ENCODE results near the gene SLC39A5. TPM values are rescaled to one million over a fixed set of nuclear protein-coding genes. Genes with fewer than 3 reads are reported as not detected.
A peak's percentile ranks its signal among the peaks of the same experiment; 100 is the strongest.

SLC39A5 gene
- total and polyA plus RNA-seq, 4 donors, result 125 to 195 (median 142) TPM

DNA sequence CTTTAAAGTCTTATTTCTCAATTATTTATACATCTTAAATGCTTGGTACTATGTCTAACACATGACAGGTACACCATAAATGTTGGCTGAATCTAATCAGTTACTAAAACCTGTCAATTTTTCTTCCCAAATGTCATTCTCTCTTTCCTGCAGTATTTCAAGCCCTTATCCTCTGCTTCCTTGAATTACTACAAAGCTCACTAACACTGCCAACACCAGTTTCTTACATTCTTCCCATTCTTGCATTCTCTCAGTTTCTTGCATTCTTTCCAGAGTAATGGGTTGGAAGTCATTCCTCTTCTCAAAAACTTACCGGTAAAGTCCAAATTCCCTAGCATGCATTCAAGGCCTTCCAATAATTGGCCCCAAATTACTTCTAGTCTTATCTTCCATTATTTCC is 31.0 kb upstream of the SLC39A5 start:
- TF ChIP-seq, protein P1, sequence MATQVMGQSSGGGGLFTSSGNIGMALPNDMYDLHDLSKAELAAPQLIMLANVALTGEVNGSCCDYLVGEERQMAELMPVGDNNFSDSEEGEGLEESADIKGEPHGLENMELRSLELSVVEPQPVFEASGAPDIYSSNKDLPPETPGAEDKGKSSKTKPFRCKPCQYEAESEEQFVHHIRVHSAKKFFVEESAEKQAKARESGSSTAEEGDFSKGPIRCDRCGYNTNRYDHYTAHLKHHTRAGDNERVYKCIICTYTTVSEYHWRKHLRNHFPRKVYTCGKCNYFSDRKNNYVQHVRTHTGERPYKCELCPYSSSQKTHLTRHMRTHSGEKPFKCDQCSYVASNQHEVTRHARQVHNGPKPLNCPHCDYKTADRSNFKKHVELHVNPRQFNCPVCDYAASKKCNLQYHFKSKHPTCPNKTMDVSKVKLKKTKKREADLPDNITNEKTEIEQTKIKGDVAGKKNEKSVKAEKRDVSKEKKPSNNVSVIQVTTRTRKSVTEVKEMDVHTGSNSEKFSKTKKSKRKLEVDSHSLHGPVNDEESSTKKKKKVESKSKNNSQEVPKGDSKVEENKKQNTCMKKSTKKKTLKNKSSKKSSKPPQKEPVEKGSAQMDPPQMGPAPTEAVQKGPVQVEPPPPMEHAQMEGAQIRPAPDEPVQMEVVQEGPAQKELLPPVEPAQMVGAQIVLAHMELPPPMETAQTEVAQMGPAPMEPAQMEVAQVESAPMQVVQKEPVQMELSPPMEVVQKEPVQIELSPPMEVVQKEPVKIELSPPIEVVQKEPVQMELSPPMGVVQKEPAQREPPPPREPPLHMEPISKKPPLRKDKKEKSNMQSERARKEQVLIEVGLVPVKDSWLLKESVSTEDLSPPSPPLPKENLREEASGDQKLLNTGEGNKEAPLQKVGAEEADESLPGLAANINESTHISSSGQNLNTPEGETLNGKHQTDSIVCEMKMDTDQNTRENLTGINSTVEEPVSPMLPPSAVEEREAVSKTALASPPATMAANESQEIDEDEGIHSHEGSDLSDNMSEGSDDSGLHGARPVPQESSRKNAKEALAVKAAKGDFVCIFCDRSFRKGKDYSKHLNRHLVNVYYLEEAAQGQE (IDR thresholded peaks at IDR 0.05), result no peak
- TF ChIP-seq FOXA2 (IDR thresholded peaks at IDR 0.05) (no peak), ATF3 (IDR thresholded peaks at IDR 0.05) (no peak), CTCF (IDR thresholded peaks at IDR 0.05; ENCODE audit: low read depth, low read length, missing input control) (no peak), GABPA (IDR thresholded peaks at IDR 0.05 in 1 of 2, conservative IDR thresholded peaks at IDR 0.05 in 1 of 2) (no peak), FOXA1 (IDR thresholded peaks at IDR 0.05) (no peak), SP1 (IDR thresholded peaks at IDR 0.05) (no peak), YY1 (IDR thresholded peaks at IDR 0.05) (no peak), RXRA (IDR thresholded peaks at IDR 0.05) (no peak), MAX (IDR thresholded peaks at IDR 0.05) (no peak), HNF4G (IDR thresholded peaks at IDR 0.05) (no peak), EGR1 (IDR thresholded peaks at IDR 0.05; ENCODE audit: low read depth in 2 of 2) (no peak), HNF4A (conservative IDR thresholded peaks at IDR 0.05) (no peak)
- TF ChIP-seq, protein P2, sequence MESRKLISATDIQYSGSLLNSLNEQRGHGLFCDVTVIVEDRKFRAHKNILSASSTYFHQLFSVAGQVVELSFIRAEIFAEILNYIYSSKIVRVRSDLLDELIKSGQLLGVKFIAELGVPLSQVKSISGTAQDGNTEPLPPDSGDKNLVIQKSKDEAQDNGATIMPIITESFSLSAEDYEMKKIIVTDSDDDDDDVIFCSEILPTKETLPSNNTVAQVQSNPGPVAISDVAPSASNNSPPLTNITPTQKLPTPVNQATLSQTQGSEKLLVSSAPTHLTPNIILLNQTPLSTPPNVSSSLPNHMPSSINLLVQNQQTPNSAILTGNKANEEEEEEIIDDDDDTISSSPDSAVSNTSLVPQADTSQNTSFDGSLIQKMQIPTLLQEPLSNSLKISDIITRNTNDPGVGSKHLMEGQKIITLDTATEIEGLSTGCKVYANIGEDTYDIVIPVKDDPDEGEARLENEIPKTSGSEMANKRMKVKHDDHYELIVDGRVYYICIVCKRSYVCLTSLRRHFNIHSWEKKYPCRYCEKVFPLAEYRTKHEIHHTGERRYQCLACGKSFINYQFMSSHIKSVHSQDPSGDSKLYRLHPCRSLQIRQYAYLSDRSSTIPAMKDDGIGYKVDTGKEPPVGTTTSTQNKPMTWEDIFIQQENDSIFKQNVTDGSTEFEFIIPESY (IDR thresholded peaks at IDR 0.05), result no peak
- H3K9ac ChIP-seq (ENCODE audit: low read depth in 1 of 2, low read length in 2 of 2), result no peak overlapping the region
- no peaks in the 10 kb centered on the region for H3K27me3 ChIP-seq (ENCODE audit: control insufficient read depth in 4 of 4, insufficient read depth in 4 of 4, low read length in 3 of 4)
- H3K4me3 ChIP-seq (ENCODE audit: low read depth in 1 of 3, low read length in 3 of 3), result no peak overlapping the region
- H3K9me3 ChIP-seq (ENCODE audit: control insufficient read depth in 4 of 4, low read length in 3 of 4), result no peaks in the 10 kb centered on the region
- 75% methylated on average over 1 of the region's 1 CpG for WGBS
- H3K27ac ChIP-seq (ENCODE audit: low read depth in 1 of 2, low read length in 2 of 2), result no peak overlapping the region
- H3K36me3 ChIP-seq (ENCODE audit: control insufficient read depth in 4 of 4, insufficient read depth in 3 of 4, low read depth in 1 of 4, low read length in 3 of 4), result no peaks in the 10 kb centered on the region
- H3K4me1 ChIP-seq (ENCODE audit: control insufficient read depth in 4 of 4, insufficient read depth in 4 of 4, low read length in 3 of 4), result peaks cover 0 to 7% (median 0%) of the 10 kb centered on the region in 4 donors
- no peak for DNase-seq (ENCODE audit: low spot score)

GRCh38 chr12:56202366-56202765 is 27.5 kb upstream of the SLC39A5 start:
- no peaks in the 10 kb centered on the region for H3K27me3 ChIP-seq (ENCODE audit: control insufficient read depth in 4 of 4, insufficient read depth in 4 of 4, low read length in 3 of 4)
- TF ChIP-seq RXRA (IDR thresholded peaks at IDR 0.05), result peak; percentile 86 to 94
- no peak for TF ChIP-seq CTCF (IDR thresholded peaks at IDR 0.05; ENCODE audit: low read depth, low read length, missing input control)
- peak in 1 of 2 donors; percentile 13 for TF ChIP-seq HNF4A (conservative IDR thresholded peaks at IDR 0.05)
- TF ChIP-seq EGR1 (IDR thresholded peaks at IDR 0.05; ENCODE audit: low read depth in 2 of 2), result no peak
- TF ChIP-seq FOXA1 (IDR thresholded peaks at IDR 0.05), result no peak
- peak; percentile 89 for TF ChIP-seq NR2F2 (IDR thresholded peaks at IDR 0.05)
- TF ChIP-seq YY1 (IDR thresholded peaks at IDR 0.05), result peak; percentile 30
- TF ChIP-seq RAD21 (IDR thresholded peaks at IDR 0.05), result no peak
- TF ChIP-seq, protein P2 (IDR thresholded peaks at IDR 0.05), result no peak
- no peaks in the 10 kb centered on the region for H3K9me3 ChIP-seq (ENCODE audit: control insufficient read depth in 4 of 4, low read length in 3 of 4)
- peaks cover 0 to 7% (median 2%) of the 10 kb centered on the region in 4 donors for H3K4me1 ChIP-seq (ENCODE audit: control insufficient read depth in 4 of 4, insufficient read depth in 4 of 4, low read length in 3 of 4)
- WGBS, result 28% methylated on average over 1 of the region's 1 CpG
- no peak overlapping the region for H3K9ac ChIP-seq (ENCODE audit: low read depth in 1 of 2, low read length in 2 of 2)
- DNase-seq (ENCODE audit: low spot score), result no peak
- peaks cover 4 to 25% (median 16%) of the 10 kb centered on the region in 4 donors for H3K36me3 ChIP-seq (ENCODE audit: control insufficient read depth in 4 of 4, insufficient read depth in 3 of 4, low read depth in 1 of 4, low read length in 3 of 4)
- no peak overlapping the region for H3K4me3 ChIP-seq (ENCODE audit: low read depth in 1 of 3, low read length in 3 of 3)
- H3K27ac ChIP-seq (ENCODE audit: low read depth in 1 of 2, low read length in 2 of 2), result no peak overlapping the region

All from liver (tissue), 9 donors.